ENCODE results near the gene CCBE1.
A peak's percentile ranks its signal among the peaks of the same experiment; 100 is the strongest.

The CCBE1 gene

GRCh38 chr18:59535055-59535454 is 162.2 kb downstream of the CCBE1 start:
- H3K79me2 ChIP-seq (ENCODE audit: control insufficient read depth, insufficient read depth, low read length, poor library complexity), result no peaks in the 10 kb centered on the region

GRCh38 chr18:59528866-59529265 is 168.4 kb downstream of the CCBE1 start:
- Histone ChIP-seq H3K14ac (ENCODE audit: low read length) (peak overlapping the region; percentile 92), H3K36me3 (ENCODE audit: control insufficient read depth in 1 of 2, insufficient read depth in 2 of 2, low read length in 2 of 2) (no peaks in the 10 kb centered on the region), H3K9ac (ENCODE audit: low read length) (peak overlapping the region; percentile 9), H4K12ac (ENCODE audit: low read depth, low read length) (no peak overlapping the region), H3K23ac (ENCODE audit: low read length) (no peak overlapping the region), H2BK5ac (ENCODE audit: low read depth, low read length, poor library complexity) (peak overlapping the region; percentile 44), H3K27me3 (ENCODE audit: insufficient read depth, low read length) (no peaks in the 10 kb centered on the region), H2AK5ac (ENCODE audit: low read length) (no peak overlapping the region), H3K4me3 (ENCODE audit: low read depth, low read length) (no peak overlapping the region), H2BK12ac (ENCODE audit: low read length) (peak overlapping the region; percentile 39), H3K4ac (ENCODE audit: low read depth, low read length) (no peak overlapping the region), H4K8ac (ENCODE audit: low read depth, low read length) (peak overlapping the region; percentile 87), H3K9me3 (ENCODE audit: insufficient read depth, low read depth, low read length) (no peaks in the 10 kb centered on the region), H4K91ac (ENCODE audit: low read depth, low read length) (peak overlapping the region; percentile 95), H3K4me1 (ENCODE audit: control insufficient read depth in 1 of 2, insufficient read depth in 2 of 2, low read length in 2 of 2) (peaks cover 11 to 13% of the 10 kb centered on the region in 2 experiments), H2BK120ac (ENCODE audit: insufficient read depth, low read length, poor library complexity) (peak overlapping the region; percentile 52), H2AFZ (ENCODE audit: insufficient read depth, low read length, poor library complexity) (no peak overlapping the region), H3K79me1 (ENCODE audit: low read length) (peaks cover 7% of the 10 kb centered on the region), H3K27ac (ENCODE audit: low read depth, low read length) (peak overlapping the region; percentile 84), H3K4me2 (ENCODE audit: low read length) (peak overlapping the region; percentile 20), H3K18ac (ENCODE audit: low read length) (peak overlapping the region; percentile 45), H3K79me2 (ENCODE audit: control insufficient read depth, insufficient read depth, low read length, poor library complexity) (peaks cover 4% of the 10 kb centered on the region)
- DNase-seq, result peak; percentile 57 to 66
- WGBS (ENCODE audit: extremely low coverage, insufficient coverage, insufficient read length), result no CpG with 5 or more reads among the region's 8 CpGs

More at GRCh38 chr18:59535055-59535454, 162.2 kb downstream of the CCBE1 start:
- DNase-seq, result no peak
- Histone ChIP-seq H3K18ac (ENCODE audit: low read length) (no peak overlapping the region), H3K23ac (ENCODE audit: low read length) (no peak overlapping the region), H3K4me3 (ENCODE audit: low read depth, low read length) (no peak overlapping the region), H2BK120ac (ENCODE audit: insufficient read depth, low read length, poor library complexity) (no peak overlapping the region), H2AK5ac (ENCODE audit: low read length) (no peak overlapping the region), H3K4me2 (ENCODE audit: low read length) (no peak overlapping the region), H2AFZ (ENCODE audit: insufficient read depth, low read length, poor library complexity) (no peak overlapping the region), H3K27me3 (ENCODE audit: insufficient read depth, low read length) (no peaks in the 10 kb centered on the region), H3K14ac (ENCODE audit: low read length) (no peak overlapping the region), H3K79me1 (ENCODE audit: low read length) (no peaks in the 10 kb centered on the region), H3K9ac (ENCODE audit: low read length) (no peak overlapping the region), H3K4ac (ENCODE audit: low read depth, low read length) (no peak overlapping the region), H2BK12ac (ENCODE audit: low read length) (no peak overlapping the region), H2BK5ac (ENCODE audit: low read depth, low read length, poor library complexity) (no peak overlapping the region), H3K9me3 (ENCODE audit: insufficient read depth, low read depth, low read length) (no peaks in the 10 kb centered on the region), H3K36me3 (ENCODE audit: control insufficient read depth in 1 of 2, insufficient read depth in 2 of 2, low read length in 2 of 2) (no peaks in the 10 kb centered on the region), H4K91ac (ENCODE audit: low read depth, low read length) (no peak overlapping the region), H3K4me1 (ENCODE audit: control insufficient read depth in 1 of 2, insufficient read depth in 2 of 2, low read length in 2 of 2) (peaks cover 2 to 7% of the 10 kb centered on the region in 2 experiments), H4K8ac (ENCODE audit: low read depth, low read length) (no peak overlapping the region), H3K27ac (ENCODE audit: low read depth, low read length) (no peak overlapping the region), H4K12ac (ENCODE audit: low read depth, low read length) (no peak overlapping the region)
- WGBS (ENCODE audit: extremely low coverage, insufficient coverage, insufficient read length), result no CpG with 5 or more reads among the region's 6 CpGs

DNA sequence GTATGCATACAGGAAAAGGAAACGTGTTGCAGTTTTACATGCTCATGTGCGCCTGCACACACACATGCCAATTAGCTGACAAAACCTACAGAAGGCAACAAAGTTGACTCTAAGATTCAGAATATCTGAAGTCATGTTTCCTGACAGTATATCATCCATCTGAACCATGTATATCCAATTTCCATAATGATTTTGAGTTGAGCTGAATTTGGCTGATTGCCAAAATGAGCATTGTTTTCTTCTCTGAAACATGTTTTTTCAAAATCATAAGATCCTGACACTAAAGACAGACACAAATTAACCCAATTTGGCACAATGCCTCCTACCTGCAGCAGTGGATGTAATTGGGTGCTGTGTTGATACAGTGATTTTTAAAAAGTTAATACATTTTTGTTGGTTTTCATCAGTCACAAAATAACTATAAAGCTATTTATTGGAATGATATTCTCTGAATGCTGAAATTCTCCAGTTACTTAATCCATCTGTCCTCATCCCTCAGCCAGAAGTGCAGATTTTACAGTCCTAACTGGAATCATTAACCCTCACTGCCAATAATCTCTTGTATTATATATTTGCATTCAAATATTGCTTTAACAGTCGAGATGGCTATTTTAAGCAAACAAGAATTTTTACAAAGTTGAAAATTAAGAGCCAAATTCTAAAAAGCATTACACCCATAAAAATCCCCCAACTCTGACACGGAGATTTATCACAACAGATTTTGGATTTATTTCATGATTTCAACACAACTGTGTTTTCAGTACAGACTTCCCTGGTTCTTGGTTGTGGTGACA is 176.5 kb downstream of the CCBE1 start:
- Histone ChIP-seq H4K8ac (ENCODE audit: low read depth, low read length) (no peak overlapping the region), H3K4me3 (ENCODE audit: low read depth, low read length) (no peak overlapping the region), H4K12ac (ENCODE audit: low read depth, low read length) (no peak overlapping the region), H3K27ac (ENCODE audit: low read depth, low read length) (no peak overlapping the region), H2BK5ac (ENCODE audit: low read depth, low read length, poor library complexity) (no peak overlapping the region), H3K4ac (ENCODE audit: low read depth, low read length) (no peak overlapping the region), H2BK12ac (ENCODE audit: low read length) (no peak overlapping the region), H3K4me1 (ENCODE audit: control insufficient read depth in 1 of 2, insufficient read depth in 2 of 2, low read length in 2 of 2) (peaks cover 4 to 17% of the 10 kb centered on the region in 2 experiments), H3K4me2 (ENCODE audit: low read length) (no peak overlapping the region), H2BK120ac (ENCODE audit: insufficient read depth, low read length, poor library complexity) (no peak overlapping the region), H3K79me2 (ENCODE audit: control insufficient read depth, insufficient read depth, low read length, poor library complexity) (no peaks in the 10 kb centered on the region), H3K18ac (ENCODE audit: low read length) (no peak overlapping the region), H3K9me3 (ENCODE audit: insufficient read depth, low read depth, low read length) (no peaks in the 10 kb centered on the region), H3K23ac (ENCODE audit: low read length) (no peak overlapping the region), H3K9ac (ENCODE audit: low read length) (no peak overlapping the region), H3K14ac (ENCODE audit: low read length) (no peak overlapping the region), H3K27me3 (ENCODE audit: insufficient read depth, low read length) (no peaks in the 10 kb centered on the region), H2AFZ (ENCODE audit: insufficient read depth, low read length, poor library complexity) (no peak overlapping the region), H4K91ac (ENCODE audit: low read depth, low read length) (no peak overlapping the region), H3K79me1 (ENCODE audit: low read length) (peaks cover 2% of the 10 kb centered on the region), H3K36me3 (ENCODE audit: control insufficient read depth in 1 of 2, insufficient read depth in 2 of 2, low read length in 2 of 2) (no peaks in the 10 kb centered on the region), H2AK5ac (ENCODE audit: low read length) (no peak overlapping the region)
- no CpG with 5 or more reads among the region's 4 CpGs for WGBS (ENCODE audit: extremely low coverage, insufficient coverage, insufficient read length)
- DNase-seq, result no peak

DNA sequence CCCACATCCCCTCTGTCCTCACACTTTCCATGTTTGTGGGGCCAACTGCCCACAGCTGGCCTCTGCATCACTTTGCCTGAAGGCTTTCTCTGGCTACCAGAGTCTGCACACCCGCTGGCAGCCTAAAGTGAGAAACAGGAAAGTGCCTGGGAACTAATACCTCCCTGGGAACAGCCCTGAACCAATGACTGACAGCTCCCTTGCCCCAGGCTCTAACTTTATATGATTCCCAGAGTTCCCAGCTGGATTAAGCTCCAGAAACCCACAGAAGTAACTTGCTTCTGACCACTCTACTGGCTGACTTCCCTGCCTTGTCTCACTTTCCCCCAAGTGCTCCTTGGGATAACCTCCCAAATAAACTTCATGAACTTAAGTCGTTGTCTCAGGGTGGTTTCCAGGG is 178.5 kb downstream of the CCBE1 start:
- no peak overlapping the region for H3K18ac ChIP-seq (ENCODE audit: low read length)
- no peaks in the 10 kb centered on the region for H3K36me3 ChIP-seq (ENCODE audit: control insufficient read depth in 1 of 2, insufficient read depth in 2 of 2, low read length in 2 of 2)
- no peak overlapping the region for H2BK12ac ChIP-seq (ENCODE audit: low read length)
- no peak overlapping the region for H3K4me3 ChIP-seq (ENCODE audit: low read depth, low read length)
- H3K79me1 ChIP-seq (ENCODE audit: low read length), result peaks cover 4% of the 10 kb centered on the region
- no peak overlapping the region for H3K23ac ChIP-seq (ENCODE audit: low read length)
- H4K12ac ChIP-seq (ENCODE audit: low read depth, low read length), result no peak overlapping the region
- H3K4me2 ChIP-seq (ENCODE audit: low read length), result no peak overlapping the region
- no peak overlapping the region for H4K8ac ChIP-seq (ENCODE audit: low read depth, low read length)
- WGBS (ENCODE audit: extremely low coverage, insufficient coverage, insufficient read length), result no CpG with 5 or more reads among the region's 2 CpGs
- peaks cover 6 to 29% of the 10 kb centered on the region in 2 experiments for H3K4me1 ChIP-seq (ENCODE audit: control insufficient read depth in 1 of 2, insufficient read depth in 2 of 2, low read length in 2 of 2)
- peak overlapping the region; percentile 6 for H2BK120ac ChIP-seq (ENCODE audit: insufficient read depth, low read length, poor library complexity)
- H3K27ac ChIP-seq (ENCODE audit: low read depth, low read length), result no peak overlapping the region
- H2AK5ac ChIP-seq (ENCODE audit: low read length), result no peak overlapping the region
- no peak overlapping the region for H4K91ac ChIP-seq (ENCODE audit: low read depth, low read length)
- no peak overlapping the region for H2AFZ ChIP-seq (ENCODE audit: insufficient read depth, low read length, poor library complexity)
- H3K79me2 ChIP-seq (ENCODE audit: control insufficient read depth, insufficient read depth, low read length, poor library complexity), result no peaks in the 10 kb centered on the region
- H3K27me3 ChIP-seq (ENCODE audit: insufficient read depth, low read length), result no peaks in the 10 kb centered on the region
- no peak overlapping the region for H2BK5ac ChIP-seq (ENCODE audit: low read depth, low read length, poor library complexity)
- no peak overlapping the region for H3K9ac ChIP-seq (ENCODE audit: low read length)
- no peaks in the 10 kb centered on the region for H3K9me3 ChIP-seq (ENCODE audit: insufficient read depth, low read depth, low read length)
- no peak overlapping the region for H3K14ac ChIP-seq (ENCODE audit: low read length)
- DNase-seq, result no peak
- H3K4ac ChIP-seq (ENCODE audit: low read depth, low read length), result no peak overlapping the region
